Astrocyte (in vitro differentiated cells and primary cell): ENCODE measurements around the gene EXOC6B. TPM values are rescaled to one million over a fixed set of nuclear protein-coding genes. Genes with fewer than 3 reads are reported as not detected.

Source experiments
- DNase-seq: peaks from one replicate; pipeline ENCODE4 v3.0.0-alpha.2; 2010; ENCODE audit warnings: low read depth
- FAIRE-seq: peaks from 2 replicates; lab custom pipeline; 2011; peaks lifted over from hg19 to GRCh38; lab: Jason Lieb, UNC
- H2AFZ ChIP-seq: 2 replicates; pipeline ENCODE4 v1.6.0; 2012; ENCODE audit warnings: low read depth, low read length, inconsistent platforms
- H3K27ac ChIP-seq: 2 replicates; pipeline ENCODE4 v1.5.1; 2011; ENCODE audit warnings: low read depth, low read length, inconsistent platforms
- H3K27me3 ChIP-seq: 2 replicates; pipeline ENCODE4 v1.6.0; 2011; ENCODE audit warnings: low read length, inconsistent platforms; ENCODE audit not compliant: insufficient read depth
- H3K36me3 ChIP-seq: 2 replicates; pipeline ENCODE4 v1.5.1; 2011; ENCODE audit warnings: low read length, inconsistent platforms; ENCODE audit not compliant: insufficient read depth
- H3K4me1 ChIP-seq: 2 replicates; pipeline ENCODE4 v1.5.1; 2011; ENCODE audit warnings: low read length, inconsistent platforms; ENCODE audit not compliant: insufficient read depth
- H3K4me2 ChIP-seq: 2 replicates; pipeline ENCODE4 v1.6.0; 2012; ENCODE audit warnings: low read length, inconsistent platforms
- H3K4me3 ChIP-seq: 2 replicates; pipeline ENCODE4 v1.5.1; 2011; ENCODE audit warnings: low read depth, mild to moderate bottlenecking, low read length, inconsistent platforms; ENCODE audit not compliant: insufficient read depth
- H3K79me2 ChIP-seq: 2 replicates; pipeline ENCODE4 v1.6.0; 2012; ENCODE audit warnings: mild to moderate bottlenecking, low read length, inconsistent platforms; ENCODE audit not compliant: insufficient read depth
- H3K9ac ChIP-seq: 2 replicates; pipeline ENCODE4 v1.6.0; 2012; ENCODE audit warnings: mild to moderate bottlenecking, low read length, inconsistent platforms
- H3K9me3 ChIP-seq: 2 replicates; pipeline ENCODE4 v1.5.1; 2012; ENCODE audit warnings: low read depth, mild to moderate bottlenecking, low read length, inconsistent platforms; ENCODE audit not compliant: insufficient read depth
- H4K20me1 ChIP-seq: 2 replicates; pipeline ENCODE4 v1.6.0; 2012; ENCODE audit warnings: low read length, inconsistent platforms; ENCODE audit not compliant: insufficient read depth
- H3K27ac Mint-ChIP-seq: one replicate; pipeline ENCODE4 v1.8.0; 2021; ENCODE audit warnings: mild to moderate bottlenecking, mixed read lengths; ENCODE audit not compliant: unreplicated experiment
- H3K27me3 Mint-ChIP-seq: one replicate; pipeline ENCODE4 v1.8.0; 2021; ENCODE audit warnings: low read depth, mixed read lengths; ENCODE audit not compliant: unreplicated experiment
- H3K36me3 Mint-ChIP-seq: one replicate; pipeline ENCODE4 v1.8.0; 2021; ENCODE audit warnings: low read depth, mixed read lengths; ENCODE audit not compliant: unreplicated experiment
- H3K4me1 Mint-ChIP-seq: one replicate; pipeline ENCODE4 v1.8.0; 2021; ENCODE audit warnings: low read depth, mixed read lengths; ENCODE audit not compliant: unreplicated experiment
- H3K4me3 Mint-ChIP-seq: one replicate; pipeline ENCODE4 v1.8.0; 2021; ENCODE audit warnings: mild to moderate bottlenecking, moderate library complexity, mixed read lengths; ENCODE audit not compliant: unreplicated experiment
- H3K9me3 Mint-ChIP-seq: one replicate; pipeline ENCODE4 v1.8.0; 2021; ENCODE audit warnings: mild to moderate bottlenecking, mixed read lengths; ENCODE audit not compliant: unreplicated experiment
- EZH2 ChIP-seq: IDR thresholded peaks from 2 replicates; pipeline ENCODE4 v1.6.1; 2012; ENCODE audit warnings: mild to moderate bottlenecking, low read length, inconsistent platforms; ENCODE audit not compliant: insufficient read depth
- total RNA-seq: library from RNA; stranded (reverse); gene quantifications from 2 replicates; pipeline ENCODE4 v1.2.1, GENCODE V29; 2021
- TF ChIP-seq, protein P1 (sequence below): IDR thresholded peaks from 2 replicates; pipeline ENCODE4 v1.5.1; 2011; ENCODE audit warnings: low read depth, mild to moderate bottlenecking, inconsistent platforms, low read length, moderate library complexity; ENCODE audit not compliant: insufficient read depth

The EXOC6B gene
- total RNA-seq, 1 donor from 2014 or later = 31.8 TPM

DNA sequence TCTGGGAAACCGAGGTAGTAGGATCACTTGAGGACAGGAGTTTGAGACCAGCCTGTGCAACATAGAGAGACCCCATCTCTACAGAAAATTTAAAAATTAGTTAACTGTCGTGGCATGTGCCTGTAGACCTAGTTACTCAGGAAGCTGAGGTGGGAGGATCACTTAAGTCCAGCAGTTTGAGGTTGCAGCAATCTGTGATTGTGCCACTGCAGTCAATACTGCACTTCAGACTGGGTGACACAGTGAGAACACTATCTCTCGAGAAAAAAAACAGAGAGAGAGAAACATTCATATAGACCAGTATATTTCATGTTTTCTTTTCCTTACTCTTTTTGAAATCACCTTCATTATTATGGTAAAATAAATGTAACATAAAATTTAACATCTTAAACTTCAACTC lies 387.5 kb downstream of the EXOC6B start:
- Histone ChIP-seq H3K27me3 (no peaks in the 10 kb centered on the region), H3K36me3 (no peaks in the 10 kb centered on the region), H3K4me3 (no peak overlapping the region), H3K4me2 (no peak overlapping the region), H3K27ac (no peak overlapping the region), H3K79me2 (no peaks in the 10 kb centered on the region), H3K9ac (no peak overlapping the region), H2AFZ (no peak overlapping the region), H3K4me1 (no peaks in the 10 kb centered on the region), H4K20me1 (peaks cover 4% of the 10 kb centered on the region), H3K9me3 (no peaks in the 10 kb centered on the region)
- Mint-ChIP-seq H3K9me3 (peaks cover 13% of the 10 kb centered on the region), H3K27me3 (no peaks in the 10 kb centered on the region), H3K4me3 (no peak overlapping the region), H3K27ac (no peak overlapping the region), H3K4me1 (no peaks in the 10 kb centered on the region), H3K36me3 (peaks cover 9% of the 10 kb centered on the region)
- TF ChIP-seq, protein P1, sequence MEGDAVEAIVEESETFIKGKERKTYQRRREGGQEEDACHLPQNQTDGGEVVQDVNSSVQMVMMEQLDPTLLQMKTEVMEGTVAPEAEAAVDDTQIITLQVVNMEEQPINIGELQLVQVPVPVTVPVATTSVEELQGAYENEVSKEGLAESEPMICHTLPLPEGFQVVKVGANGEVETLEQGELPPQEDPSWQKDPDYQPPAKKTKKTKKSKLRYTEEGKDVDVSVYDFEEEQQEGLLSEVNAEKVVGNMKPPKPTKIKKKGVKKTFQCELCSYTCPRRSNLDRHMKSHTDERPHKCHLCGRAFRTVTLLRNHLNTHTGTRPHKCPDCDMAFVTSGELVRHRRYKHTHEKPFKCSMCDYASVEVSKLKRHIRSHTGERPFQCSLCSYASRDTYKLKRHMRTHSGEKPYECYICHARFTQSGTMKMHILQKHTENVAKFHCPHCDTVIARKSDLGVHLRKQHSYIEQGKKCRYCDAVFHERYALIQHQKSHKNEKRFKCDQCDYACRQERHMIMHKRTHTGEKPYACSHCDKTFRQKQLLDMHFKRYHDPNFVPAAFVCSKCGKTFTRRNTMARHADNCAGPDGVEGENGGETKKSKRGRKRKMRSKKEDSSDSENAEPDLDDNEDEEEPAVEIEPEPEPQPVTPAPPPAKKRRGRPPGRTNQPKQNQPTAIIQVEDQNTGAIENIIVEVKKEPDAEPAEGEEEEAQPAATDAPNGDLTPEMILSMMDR = no peak
- DNase-seq (no peak), FAIRE-seq (no peak)

DNA sequence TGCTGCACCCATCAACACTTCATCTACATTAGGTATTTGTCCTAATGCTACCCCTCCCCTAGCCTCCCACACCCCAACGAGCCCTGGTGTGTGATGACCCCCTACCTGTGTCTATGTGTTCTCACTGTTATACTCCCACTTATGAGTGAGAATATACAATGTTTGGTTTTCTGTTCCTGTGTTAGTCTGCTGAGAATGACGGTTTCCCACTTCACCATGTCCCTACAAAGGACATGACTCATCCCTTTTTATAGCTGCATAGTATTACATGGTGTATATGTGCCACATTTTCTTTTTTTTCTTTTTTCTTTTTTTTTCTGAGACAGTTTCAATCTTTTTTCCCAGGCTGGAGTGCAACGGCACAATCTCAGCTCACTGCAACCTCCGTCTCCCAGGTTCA lies 394.1 kb downstream of the EXOC6B start:
- Histone ChIP-seq H3K4me2 (no peak overlapping the region), H3K4me3 (no peak overlapping the region), H3K36me3 (no peaks in the 10 kb centered on the region), H3K79me2 (no peaks in the 10 kb centered on the region), H3K4me1 (no peaks in the 10 kb centered on the region), H3K27me3 (no peaks in the 10 kb centered on the region), H2AFZ (no peak overlapping the region), H3K9ac (no peak overlapping the region), H3K27ac (no peak overlapping the region), H3K9me3 (no peaks in the 10 kb centered on the region), H4K20me1 (no peaks in the 10 kb centered on the region)
- Mint-ChIP-seq H3K4me1 (peaks cover 2% of the 10 kb centered on the region), H3K9me3 (peaks cover 13% of the 10 kb centered on the region), H3K27ac (no peak overlapping the region), H3K36me3 (peaks cover 6% of the 10 kb centered on the region), H3K4me3 (no peak overlapping the region), H3K27me3 (no peaks in the 10 kb centered on the region)
- FAIRE-seq (no peak), DNase-seq (no peak)
- no peak for TF ChIP-seq EZH2
- TF ChIP-seq, protein P1 = no peak

DNA sequence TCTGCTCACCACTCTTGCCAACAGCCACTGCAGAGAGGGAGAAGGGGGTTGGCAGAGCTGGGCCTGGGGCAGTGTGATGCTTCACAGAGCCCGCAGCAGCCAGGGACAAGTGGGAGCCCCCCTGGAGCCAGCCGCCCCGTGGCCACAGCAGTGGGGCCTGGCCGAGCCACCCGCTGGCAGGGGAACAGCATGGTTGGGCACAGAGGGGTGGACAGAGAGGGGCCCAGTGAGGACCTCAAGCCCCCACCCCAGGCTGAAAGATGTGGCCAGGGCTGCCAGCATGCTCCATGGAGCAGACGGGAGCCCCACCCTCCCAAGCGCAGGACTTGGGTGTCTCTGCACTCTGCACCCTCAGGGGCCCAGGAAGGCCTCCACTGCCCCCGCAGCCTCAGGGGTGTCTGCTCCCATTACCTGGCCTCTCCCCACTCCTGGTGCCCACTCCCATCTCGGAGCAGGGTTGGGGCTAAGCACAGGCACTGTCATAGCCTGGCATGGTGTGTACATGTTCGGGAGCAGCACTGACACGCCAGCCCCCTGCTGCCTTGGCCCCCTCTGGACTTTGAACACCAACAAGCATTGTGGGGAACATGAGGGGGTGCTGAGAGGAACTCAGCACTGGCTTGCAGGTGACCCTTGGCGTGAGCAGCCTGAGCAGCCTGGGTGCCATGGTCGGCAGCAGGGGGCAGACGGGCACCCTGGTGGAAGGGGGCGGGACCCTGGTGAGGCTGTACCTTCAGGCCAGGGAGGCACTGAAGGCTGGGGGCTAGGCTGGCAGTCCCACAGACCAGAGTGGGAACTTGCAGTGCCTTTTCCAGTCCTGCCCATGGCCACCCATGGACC lies 398.6 kb downstream of the EXOC6B start:
- no peak for FAIRE-seq
- H3K27me3 ChIP-seq = no peaks in the 10 kb centered on the region
- no peaks in the 10 kb centered on the region for H4K20me1 ChIP-seq

More for the DNA sequence above, 398.6 kb downstream of the EXOC6B start:
- Histone ChIP-seq H3K79me2 (no peaks in the 10 kb centered on the region), H3K9me3 (no peaks in the 10 kb centered on the region), H3K27ac (no peak overlapping the region), H2AFZ (no peak overlapping the region), H3K4me3 (no peak overlapping the region), H3K36me3 (no peaks in the 10 kb centered on the region), H3K4me1 (no peaks in the 10 kb centered on the region), H3K4me2 (no peak overlapping the region), H3K9ac (no peak overlapping the region)
- no peaks in the 10 kb centered on the region for H3K4me1 Mint-ChIP-seq
- peaks cover 1% of the 10 kb centered on the region for H3K36me3 Mint-ChIP-seq
- no peaks in the 10 kb centered on the region for H3K9me3 Mint-ChIP-seq
- no peak for TF ChIP-seq EZH2
- TF ChIP-seq, protein P1 = no peak
- DNase-seq = no peak
- H3K4me3 Mint-ChIP-seq = no peak overlapping the region
- no peaks in the 10 kb centered on the region for H3K27me3 Mint-ChIP-seq
- no peak overlapping the region for H3K27ac Mint-ChIP-seq
